GM18951 (cell line): ENCODE data around the gene GMEB2.
A peak's percentile ranks its signal among the peaks of the same experiment; 100 is the strongest.
"Not testable (repeated sequence)": the region's sequence is repeated elsewhere in the genome, so short reads cannot be mapped to it uniquely, and the experiment has no call there.

Source experiments
- POLR2A ChIP-seq: IDR thresholded peaks from 4 replicates; pipeline ENCODE4 v1.6.1; 2011; ENCODE audit warnings: mild to moderate bottlenecking; ENCODE audit not compliant: insufficient read length, insufficient read depth; ENCODE audit errors: extremely low read depth
- in situ Hi-C: fragments of 300-500 bp; cut with MboI; formaldehyde crosslinking; loops from one replicate; pipeline ENCODE4 v1.12.0; 2022; ENCODE audit warnings: low sequenced_read_pairs, mixed read lengths, inconsistent platforms; ENCODE audit not compliant: unreplicated experiment

Gene GMEB2

GRCh38 chr20:63639093-63639975 is 12.4 kb upstream of the GMEB2 start:
- in situ Hi-C loops = no loop called here

DNA sequence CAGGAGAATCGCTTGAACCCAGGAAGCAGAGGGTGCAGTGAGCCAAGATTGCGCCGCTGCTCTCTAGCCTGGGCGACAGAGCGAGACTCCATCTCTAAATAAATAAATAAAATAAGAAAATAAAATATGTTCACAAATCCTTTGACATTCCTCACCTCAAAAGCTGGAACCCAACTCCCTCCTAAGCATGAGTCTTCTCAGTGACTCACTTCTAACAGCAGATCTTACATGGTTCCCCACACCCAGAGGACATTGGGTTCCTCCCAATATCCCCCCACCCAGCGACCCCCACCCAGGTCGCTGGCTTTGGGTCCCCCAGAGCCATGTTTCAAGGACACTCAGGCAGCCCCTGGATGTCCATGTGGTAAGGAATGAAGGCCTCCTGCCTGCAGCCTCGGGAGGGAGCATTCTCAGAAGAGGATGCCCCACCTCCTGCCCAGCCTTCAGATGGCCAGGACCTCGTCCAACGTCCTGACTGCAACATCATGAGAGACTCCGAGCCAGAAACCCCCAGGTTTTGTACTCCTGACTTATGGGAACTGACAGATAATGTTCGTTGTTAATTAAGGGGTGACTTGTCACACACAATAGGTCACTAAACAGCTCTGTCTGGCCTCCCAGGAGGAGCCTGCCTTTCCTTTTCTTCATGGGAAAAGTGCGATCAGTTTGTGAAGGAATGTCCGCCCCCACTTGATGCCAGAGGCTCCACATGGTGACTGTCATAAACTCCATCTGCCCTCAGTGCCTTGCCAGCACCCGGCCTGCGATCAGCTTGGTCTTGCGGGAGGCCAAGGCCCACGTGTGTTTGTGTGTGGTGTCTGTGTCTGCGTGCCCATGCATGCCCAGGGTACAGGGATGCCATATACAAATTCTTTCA is 10.1 kb upstream of the GMEB2 start:
- no peak for TF ChIP-seq POLR2A
- in situ Hi-C loops = no loop called here

More at GRCh38 chr20:63639093-63639975, 12.4 kb upstream of the GMEB2 start:
- TF ChIP-seq POLR2A = peak; percentile 44

GRCh38 chr20:63635431-63636141 is 8.7 kb upstream of the GMEB2 start:
- in situ Hi-C loops = no loop called here

DNA sequence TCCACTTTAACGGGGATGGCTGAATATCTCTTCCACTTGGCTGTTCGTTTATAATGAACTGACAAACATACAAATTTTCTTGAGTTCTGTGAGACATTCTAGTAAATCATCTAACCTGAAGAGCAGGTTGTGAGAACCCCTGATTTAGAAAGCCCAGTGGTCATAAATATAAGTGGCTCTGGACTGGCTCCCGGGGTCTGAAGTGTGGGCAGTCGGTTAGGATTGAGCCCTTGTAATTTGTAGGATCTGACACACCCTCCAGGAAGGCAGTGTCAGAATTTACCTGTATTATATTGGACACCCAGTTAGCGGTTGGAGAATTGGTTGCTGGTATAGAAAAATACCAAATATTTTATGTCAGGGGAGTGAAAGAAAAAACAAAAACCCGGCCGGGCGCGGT is 6.8 kb upstream of the GMEB2 start:
- no peak for TF ChIP-seq POLR2A
- in situ Hi-C loops = no loop called here

More at GRCh38 chr20:63635431-63636141, 8.7 kb upstream of the GMEB2 start:
- TF ChIP-seq POLR2A = no peak

GRCh38 chr20:63631426-63631825 is 4.5 kb upstream of the GMEB2 start:
- in situ Hi-C loops = not testable (repeated sequence)

GRCh38 chr20:63630956-63631355 is 4.1 kb upstream of the GMEB2 start:
- in situ Hi-C loops = not testable (repeated sequence)

DNA sequence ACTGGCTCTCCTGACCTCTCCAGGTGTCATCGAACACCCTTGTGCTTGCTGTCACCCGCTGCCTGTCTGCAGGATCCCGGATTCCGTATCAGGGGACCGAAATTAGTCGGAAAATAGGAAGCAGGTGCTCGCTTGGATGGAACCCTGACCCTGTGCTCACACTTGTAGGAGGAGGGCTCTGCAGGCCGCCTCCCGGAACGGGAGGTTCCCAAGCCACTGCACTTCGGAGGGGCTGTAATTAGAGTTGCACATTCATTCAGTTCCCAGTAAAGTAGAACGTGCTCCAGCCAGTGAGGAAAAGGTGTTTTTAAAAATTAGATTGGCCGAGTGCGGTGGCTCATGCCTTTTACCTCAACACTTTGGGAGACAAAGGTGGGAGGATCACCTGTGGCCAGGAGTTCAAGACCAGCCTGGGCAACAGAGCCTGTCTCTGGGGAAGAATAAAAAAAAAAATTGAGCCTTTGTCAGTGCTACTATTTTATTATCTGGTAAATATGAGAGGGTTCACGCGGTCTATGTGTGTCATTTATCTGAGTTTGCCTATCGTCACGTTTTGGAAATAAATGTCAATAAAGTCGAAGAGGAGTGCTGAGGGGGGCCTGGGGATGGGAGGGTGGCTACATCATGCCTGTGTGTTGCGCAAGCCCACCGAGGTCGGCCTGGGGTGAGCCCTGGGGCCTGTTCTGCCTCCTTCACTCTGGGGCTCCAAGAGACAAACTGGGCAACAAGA is 1.5 kb upstream of the GMEB2 start:
- in situ Hi-C loops = no loop called here
- peak; percentile 53 for TF ChIP-seq POLR2A

DNA sequence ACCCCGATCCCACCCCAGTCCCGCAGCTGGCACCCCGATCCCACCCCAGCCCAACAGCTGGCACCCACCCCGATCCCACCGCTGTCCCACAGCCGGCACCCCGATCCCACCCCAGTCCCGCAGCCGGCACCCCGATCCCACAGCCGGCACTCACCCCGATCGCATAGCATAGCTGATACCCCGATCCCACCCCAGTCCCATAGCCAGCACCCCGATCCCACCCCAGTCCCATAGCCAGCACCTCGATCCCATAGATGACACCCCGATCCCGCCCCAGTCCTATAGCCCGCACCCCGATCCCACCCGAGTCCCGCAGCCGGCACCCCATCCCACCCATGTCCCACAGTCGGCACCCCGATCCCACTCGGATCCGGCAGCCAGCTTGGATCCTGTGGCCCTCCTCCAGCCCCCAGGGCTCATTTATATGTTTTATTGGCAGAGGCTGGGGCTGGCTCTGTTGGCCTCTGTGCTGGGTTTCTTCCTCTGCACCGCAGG is 897 bp upstream of the GMEB2 start:
- in situ Hi-C loops = no loop called here
- no peak for TF ChIP-seq POLR2A

DNA sequence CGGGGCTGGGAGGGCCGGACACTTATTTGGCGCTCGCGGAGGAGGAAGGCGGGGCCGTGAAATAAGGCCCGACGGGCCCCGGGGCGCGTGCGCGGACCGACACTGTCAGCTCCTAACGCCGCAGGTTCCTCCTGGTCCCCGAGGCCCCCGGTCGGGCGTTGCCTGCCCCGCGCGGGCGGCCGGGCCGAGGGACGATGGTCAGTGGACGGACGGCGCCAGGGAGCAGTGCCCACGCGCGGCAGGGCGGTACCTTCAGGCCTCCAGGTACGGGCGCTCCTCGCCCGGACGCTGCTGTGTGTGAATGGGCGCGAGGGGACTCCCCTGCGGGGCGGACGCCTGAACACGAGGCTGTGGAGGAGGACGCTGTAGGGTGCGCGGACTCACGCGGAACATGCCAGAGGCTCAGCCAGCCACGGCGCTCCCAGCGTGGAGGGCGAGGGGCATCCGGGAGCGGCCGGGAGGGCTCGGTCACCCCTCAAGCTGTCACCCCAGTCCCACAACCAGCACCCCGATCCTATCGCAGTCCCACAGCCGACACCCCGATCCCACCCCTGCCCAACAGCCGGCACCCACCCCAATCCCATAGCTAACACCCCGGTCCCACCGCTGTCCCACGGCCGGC is 339 bp upstream of the GMEB2 start:
- in situ Hi-C loops = no loop called here
- TF ChIP-seq POLR2A = peak; percentile 92

DNA sequence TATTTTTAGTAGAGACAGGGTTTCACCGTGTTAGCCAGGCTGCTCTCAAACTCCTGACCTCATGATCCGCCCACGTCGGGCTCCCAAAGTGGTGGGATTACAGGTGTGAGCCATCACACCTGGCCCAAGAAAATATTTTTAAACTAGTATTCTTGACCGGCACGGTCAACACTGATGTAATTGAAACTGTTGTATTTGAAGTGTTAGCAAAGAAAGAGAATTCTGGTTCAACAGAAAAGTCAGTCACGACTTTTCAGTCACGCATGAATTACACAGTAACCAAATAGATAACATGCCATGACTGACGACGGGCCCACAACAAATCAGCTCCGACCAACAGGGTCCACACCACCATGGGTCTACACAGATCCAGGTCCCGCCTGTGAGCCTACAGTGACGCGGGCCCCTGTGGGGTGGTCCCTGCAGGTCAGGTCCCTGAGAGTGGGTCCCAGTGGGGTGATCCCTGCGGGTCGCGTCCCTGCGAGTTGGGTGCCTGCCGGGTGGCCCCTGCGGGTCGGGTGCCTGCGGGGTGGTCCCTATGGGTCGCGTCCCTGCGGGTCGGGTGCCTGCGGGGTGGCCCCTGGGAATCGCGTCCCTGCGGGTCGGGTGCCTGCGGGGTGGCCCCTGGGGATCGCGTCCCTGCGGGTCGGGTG is 1.0 kb downstream of the GMEB2 start:
- in situ Hi-C loops = no loop called here
- no peak for TF ChIP-seq POLR2A

DNA sequence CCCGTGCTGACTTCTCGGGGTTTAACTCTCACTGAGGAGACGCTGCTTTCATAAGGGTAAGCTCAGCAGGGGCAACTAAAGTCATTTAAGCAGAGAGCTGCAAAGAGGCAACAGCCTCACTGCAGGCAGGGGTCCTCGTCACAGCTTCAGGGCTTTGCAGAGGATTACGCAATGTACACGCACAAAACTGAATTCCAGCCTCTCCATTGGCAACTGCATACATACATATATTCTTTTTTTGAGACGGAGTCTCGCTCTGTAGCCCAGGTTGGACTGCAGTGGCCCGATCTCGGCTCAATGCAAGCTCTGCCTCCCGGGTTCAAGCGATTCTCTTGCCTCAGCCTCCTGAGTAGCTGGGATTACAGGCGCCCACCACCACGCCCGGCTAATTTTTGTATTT is 2.4 kb downstream of the GMEB2 start:
- in situ Hi-C loops = no loop called here
- TF ChIP-seq POLR2A = no peak

DNA sequence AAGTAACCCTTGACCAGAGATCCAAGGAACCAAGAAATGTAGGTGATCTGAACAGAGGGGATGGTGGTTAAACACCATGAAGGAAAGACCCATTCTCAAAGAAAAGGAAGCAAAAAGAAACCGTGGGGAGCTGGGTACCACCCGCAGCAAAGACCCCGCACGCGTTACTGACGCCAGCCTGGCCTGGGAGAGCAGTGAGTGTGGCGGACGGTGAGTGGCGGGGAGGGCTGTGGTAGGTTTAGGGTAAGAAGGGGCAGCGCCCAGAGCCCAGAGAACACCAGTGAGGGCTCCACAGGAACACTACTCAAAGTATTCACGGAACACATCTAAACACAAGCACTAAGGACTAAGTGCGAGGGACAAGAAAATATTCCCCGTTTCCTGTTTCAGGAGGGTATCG is 4.2 kb downstream of the GMEB2 start:
- TF ChIP-seq POLR2A = no peak
- in situ Hi-C loops = no loop called here
